Activated CD4-positive, alpha-beta T cell treated with anti-CD3 and anti-CD28 coated beads for 24 hours (primary cell): Measurements from ENCODE around the gene HLA-DMA.

Experiments
- DNase-seq, 2 donors: peaks; one replicate each; pipeline ENCODE4 v3.0.0-alpha.2; 2020; ENCODE audit warnings: low read depth in 2 of 2

Gene HLA-DMA

DNA sequence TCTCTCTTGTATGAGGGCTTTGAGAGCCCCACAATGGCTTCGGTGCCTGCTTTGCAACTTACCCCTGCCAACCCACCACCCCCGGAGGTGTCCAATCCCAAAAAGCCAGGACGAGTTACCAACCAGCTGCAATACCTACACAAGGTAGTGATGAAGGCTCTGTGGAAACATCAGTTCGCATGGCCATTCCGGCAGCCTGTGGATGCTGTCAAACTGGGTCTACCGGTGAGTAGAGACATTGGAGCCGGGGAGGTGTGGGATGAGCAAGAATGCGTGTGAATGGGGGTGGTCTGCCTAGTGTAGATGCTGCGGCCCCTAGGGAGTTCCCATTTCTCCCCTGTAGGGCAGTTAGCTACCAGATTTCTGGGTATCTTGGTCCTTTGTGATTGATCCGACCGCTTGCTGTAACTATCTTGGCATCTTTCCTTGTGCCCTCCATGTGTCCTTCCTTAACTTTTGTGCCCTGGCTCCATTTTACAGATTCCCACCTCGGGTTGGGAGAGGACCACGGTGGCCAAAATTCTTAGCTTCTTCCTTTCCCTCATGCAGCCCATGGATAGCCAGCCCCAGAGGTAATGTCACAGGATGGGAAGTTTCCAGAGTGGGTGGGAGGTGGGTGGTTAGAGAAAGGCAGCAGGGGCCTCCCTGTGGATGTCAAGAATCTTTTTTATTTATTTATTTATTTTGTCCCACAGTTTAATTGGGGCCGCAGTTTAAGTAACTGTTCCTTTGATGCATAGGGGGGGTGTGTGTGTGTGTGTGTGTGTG, 21.8 kb upstream of the HLA-DMA start:
- no peak for DNase-seq

DNA sequence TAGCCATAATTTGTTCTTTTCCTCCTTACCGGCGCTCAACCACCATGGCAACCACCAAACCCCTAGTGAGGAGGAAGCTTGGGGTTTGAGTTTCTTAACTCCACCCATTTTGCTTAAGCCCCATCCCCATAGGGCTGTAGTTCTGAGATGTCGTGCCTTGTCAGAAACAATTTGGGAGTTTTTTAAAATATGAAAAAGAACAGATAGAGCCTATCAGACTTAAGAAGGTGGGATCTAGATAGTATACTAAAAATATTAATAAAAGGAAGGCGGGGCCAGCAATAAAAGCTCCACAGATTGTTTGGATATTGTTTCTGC, 21.1 kb upstream of the HLA-DMA start:
- no peak for DNase-seq

DNA sequence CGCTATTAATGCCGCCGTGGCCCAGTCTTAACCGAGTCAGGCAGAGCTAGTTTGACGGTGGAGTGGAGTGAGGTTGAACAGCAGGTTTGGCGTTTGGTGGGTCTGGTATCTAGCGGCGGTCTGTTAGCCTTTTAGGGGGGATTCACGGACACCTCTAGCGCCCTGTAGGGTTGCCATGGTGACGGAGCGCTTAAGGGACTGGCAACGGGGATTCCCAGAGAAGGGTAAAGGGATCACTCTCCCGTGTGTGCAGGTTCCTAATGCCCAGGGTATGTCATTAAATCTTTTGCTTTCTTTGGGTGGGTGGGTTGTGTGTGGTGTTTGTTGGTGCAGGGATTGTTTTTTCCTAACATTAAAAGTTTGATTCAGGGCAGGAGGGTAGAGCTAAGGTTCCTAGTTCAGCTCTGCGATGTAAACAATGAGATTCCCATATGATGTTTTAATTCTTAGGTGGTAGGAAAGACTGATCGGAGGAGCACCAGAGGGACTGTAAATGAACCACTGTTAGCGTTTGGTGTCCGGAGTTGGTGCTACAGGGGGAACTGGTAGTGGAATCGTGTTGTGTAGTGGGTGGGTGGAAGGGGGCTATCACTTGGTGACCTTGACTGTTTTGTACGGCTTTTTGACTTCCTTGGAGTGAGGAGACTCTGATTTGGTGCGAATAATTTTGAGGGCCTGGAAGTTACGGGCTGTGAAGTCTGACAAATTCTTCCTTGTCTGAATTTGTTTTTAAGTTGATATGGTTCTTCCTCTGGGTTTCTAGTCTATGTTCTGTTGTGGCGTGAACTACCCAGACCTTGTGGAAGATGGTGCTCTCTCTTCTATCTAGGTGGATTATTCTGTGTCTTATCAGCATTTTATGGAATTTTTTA, 20.5 kb upstream of the HLA-DMA start:
- DNase-seq, result no peak

DNA sequence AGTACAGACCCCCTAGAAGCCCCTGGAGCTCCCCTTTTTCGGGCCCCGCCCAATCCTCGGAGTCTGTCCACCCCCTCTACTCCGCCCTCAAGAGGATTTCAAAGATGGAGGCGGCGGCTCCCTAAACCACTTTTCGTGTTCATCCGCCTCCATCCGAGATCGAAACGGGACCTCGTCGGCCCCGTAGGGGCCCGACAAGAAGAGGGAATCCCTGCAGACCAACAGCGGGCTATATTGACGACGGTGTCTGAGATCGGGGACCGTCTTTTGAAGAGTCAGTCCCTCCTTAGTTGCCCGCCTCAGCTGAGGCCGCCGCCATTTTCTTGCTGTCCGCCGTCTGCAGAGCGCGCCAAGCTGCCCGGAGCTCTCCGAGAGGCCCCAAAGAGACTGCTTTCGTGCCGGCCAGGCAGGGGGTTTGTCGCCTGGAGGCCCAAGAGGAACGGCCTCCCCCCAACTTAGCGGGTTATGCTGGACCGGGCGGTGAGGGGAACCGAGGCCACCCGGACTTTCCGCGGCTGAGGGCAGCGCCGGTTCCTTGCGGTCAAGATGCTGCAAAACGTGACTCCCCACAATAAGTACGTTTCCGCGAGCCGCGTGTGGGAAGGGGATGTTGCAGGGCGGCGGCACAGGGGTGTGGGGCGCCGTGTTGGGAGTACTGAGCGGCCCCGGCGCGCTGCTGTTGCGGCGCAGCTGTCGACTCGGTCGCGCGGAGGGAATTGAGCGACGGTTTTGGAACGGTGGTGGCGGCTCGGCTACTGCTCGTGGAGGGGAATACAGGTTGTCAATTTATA, 19.7 kb upstream of the HLA-DMA start:
- peak in 1 of 2 donors; percentile 38 for DNase-seq

DNA sequence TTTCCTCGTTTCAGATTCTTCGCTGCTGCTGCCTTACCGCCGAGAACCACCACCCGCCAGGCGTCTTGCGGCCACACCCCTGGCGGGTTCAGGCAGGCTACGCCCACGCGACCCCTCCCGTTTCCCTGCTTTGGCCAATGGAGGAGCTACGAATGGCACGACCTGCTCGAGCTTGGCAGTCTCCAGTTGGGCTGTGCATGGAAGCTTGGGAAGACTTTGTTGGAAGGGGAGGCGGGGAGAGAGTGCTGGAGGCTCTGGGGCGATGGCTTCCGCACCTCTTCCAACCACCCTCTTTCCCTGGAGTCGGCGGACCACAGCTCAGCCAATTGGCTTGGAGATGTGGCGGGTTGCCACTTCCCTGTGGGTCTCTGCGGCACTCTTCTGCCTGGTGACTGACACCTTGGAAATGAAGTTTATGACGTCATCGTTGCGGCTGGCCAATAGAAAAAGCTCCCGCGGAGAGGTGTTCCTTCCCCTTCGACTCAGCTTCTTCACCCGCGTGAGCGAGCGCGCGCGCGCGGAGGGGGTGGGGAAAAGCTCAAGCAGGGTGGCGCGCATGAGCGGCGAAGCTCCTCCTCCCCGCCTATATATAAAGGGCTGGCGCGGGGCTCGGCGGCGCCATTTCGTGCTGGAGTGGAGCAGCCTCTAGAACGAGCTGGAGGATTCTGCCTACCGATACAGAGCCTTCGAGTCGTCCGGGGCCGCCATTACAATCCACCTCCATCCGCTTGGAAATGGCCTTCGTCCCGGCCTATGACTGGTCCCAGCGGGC, 18.9 kb upstream of the HLA-DMA start:
- peak; percentile 97 to 100 for DNase-seq

DNA sequence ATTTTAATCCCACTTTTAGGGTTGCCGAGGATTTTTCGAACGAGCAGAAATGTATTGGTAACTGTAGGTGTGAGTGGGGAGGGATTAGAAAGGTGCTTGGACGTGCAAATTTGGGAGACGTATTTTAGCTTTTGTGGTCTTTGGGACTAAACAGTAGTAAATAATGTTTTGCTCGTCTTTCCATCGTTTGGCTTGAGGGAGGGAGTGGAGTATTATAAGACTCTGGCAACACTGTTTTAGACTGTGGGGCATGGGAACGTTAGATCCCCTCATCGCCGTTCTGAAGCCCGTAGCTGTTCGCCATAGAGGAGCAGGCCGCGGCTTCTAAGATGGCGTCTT, 18.3 kb upstream of the HLA-DMA start:
- DNase-seq, result no peak

DNA sequence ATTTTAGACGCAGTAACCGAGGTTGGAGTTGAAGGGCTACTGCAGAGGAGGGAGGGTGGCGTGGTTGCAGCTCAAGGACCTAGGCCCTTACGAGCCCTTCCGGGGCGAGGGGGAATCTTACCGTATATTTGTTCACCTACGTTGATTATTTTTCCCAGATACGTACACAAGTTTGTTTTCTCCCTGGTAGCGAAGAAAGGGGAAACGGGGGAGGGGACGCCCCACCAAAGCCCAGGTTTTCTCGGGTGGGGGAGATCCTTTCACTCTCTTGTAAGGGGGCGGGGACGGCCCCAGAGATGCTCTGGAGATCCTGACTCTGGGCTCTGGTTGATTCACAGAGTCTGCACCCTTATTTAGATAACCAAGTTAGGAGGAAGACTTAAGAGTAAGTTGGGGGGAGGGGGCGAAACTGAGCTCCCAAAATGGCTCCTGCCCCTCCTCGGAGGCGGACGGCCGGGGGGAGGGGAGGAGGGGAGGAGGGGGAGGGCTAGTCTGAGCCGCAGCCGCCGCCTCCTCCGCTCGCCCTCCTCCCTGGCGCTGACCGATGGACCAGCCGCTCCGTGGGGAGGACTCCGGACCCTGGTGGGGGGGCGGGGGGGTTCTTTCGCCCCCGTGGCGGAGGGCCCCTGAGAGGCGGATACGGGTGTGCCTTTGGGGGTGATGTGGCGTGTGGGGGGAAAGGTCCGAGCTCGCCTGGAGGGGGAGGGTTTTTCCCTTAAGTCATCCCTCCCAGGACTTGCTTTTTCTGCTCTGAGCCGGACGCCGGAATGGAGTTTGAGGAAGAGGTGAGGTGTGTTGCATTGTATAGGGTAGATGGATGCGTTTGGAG, 17.7 kb upstream of the HLA-DMA start:
- peak; percentile 71 to 84 for DNase-seq

DNA sequence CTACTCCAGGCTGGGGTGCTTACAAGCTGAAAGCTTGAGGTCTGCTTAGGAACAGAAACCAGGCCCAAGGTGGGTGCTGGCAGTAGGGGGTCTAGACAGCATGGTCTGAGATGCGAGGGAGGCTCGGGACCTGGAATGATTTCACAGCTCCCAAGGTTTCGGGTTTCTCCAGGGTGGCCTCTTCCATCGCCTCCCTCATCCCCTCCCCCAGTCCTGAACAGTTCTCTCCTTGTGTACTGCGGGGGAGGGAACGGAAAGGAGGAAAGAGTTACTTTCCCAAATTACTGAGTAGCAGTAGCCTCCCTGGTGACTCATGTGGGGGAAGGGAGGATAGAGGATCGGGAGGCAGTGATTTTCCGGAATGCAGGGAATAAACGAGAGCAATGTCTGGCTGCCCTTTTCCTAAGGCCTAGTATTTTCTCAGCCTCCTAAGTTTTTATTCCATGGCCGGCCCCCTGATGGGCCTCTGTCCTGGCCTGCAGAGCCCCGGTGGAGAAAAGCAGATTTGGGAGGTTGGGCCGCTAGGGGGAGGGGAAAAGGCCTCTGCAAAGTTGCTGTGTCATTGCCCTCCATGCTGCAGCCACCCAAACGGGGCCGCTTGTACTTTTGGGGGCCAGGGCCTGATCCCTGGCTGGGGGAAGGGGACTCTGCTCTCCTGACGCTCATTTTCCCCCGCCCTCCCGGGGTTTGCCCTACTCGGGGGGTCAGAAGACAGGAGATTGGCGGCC, 17.0 kb upstream of the HLA-DMA start:
- DNase-seq, result peak; percentile 58 to 65

DNA sequence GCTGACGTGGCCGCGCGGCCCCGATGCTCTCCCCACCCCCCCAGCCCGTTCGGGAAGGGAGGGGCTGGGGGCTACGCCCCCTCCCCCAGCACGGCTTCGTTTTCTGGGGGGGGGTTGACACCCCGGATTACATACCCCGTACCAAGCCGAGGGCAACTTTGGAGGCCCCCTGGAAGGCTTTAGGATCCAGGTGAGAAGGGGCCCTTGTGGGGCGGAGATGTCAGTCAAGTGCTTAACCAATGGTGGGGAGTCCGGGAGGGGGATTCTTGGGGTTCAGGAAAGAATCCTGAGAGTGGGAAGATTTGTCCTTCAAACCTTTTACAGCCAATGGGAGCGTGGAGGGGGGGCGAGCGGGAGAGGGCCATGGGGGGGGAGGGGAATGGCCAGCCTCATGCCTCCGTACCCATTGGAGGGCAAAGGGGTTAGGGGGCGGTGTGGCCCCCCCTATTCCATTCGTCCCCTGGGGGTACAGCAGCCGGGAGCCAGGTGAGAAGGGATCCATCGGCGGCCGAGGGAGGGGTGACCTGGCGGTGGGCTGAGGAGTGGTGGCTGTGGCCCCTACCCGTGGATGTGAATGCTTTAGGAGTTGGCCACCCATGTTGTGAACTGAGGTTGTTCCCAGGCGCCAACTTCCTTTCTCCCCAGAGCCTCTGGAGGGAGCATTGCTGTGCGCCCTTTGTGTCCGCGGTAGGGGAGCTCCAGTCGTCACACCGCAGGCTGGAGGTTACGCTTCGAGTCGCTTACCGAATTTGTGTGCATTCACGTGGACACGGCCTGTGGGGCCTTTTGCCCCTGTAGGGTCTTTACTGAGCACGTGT, 16.2 kb upstream of the HLA-DMA start:
- peak; percentile 56 to 65 for DNase-seq

DNA sequence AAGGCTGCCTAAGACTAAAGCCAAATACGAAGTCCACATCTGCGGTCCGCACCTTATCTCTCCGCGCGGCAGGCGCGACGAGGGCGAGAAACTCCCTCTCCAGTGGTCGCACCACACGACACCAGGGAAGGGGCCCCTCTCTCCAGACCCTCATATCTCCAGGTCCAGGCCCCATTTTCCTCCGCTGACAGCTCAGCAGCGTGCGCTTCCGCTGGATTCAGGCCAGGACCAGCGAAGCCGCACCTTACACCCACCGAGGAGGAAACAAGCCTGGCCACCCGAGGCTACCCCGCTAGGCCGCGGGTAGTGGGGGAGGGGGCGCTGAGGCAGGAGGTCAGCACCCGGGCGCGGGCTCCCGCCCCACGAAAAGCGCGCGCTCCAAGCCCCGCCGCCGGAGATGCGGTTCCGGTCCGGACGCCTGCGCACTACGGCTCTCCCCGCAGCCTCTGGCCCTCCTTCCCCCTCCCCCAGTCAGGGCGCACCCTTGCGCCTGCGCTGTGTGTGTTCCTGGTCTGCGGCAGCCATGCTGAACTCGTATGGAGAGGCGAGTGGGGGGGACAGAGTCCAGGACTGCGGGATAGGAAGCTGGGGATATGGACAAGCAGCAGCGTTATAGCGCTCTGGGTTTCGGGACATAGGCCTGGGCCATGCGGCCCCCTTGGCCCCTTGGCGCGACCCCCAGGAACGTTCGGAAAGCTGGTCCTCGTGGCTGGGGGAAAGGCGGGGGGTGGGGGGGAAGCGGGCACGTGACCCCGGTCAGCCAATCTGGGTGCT, 15.4 kb upstream of the HLA-DMA start, which contains the start of gene BRD2:
BRD2 (plus strand) TSS at position 502 of the 774 bp plus-strand sequence. CDS start 4,305 bp downstream, outside the sequence.
- DNase-seq, result peak; percentile 90 to 95

DNA sequence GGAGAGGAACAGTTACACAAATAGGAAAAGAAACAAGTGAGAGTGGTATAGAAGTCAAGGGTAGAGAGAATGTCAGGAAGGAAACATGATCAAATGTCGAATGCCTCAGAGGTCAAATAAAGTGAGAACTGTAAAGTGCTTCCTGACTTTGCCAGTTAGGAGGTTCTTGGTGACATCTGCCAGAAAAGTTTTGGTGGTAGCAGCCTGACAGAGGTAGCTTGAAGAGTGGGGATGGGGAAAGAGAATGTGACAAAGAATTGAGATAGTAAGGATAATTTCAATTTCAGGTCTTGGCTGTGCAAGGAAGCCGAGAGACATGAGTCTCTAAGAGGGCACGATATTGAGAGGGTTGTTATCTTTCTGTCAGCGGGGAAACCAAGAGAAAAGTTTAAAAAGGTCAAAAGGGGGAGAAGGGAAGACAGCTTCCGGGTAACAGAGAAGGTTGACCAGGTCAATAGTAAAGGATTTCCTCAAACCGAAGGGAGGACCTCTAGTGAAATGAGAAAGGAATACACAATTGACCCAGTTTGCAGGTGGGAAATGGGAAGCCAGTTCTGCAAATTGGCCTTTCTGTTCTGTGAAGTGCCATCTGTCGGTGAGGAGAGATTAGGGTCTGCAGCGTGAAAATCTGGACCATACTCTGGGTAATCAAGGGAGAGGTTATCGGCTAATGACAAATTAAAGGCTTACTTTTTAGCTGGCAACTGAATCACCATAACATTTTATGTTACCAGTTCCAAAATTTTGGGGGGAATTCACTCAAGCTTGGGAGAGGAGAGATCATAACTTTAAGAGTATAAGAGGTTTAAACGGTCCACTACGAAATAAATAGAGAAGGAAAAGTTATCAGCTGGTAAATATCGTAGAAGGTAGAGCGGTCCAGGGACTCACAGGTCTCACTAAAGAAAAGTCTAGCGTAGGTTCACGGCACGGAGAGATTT, 14.5 kb upstream of the HLA-DMA start:
- no peak for DNase-seq

DNA sequence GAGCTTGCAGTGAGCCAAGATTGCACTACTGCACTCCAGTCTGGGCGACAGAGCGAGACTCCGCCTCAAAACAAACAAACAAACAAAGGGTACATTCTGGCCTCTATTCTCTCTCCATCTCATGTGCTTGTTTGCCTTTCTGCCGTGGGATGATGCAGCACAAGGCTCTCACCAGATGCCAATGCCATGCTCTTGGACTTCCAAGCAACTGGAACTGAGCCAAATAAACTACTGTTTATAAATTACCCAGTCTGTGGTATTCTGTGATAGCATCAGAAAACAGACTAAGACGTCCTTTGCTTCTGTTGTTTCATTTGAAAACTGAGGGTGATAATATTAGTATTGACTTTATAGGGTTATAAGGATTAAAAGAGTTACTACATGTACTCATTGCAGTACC, 11.9 kb upstream of the HLA-DMA start:
- no peak for DNase-seq

DNA sequence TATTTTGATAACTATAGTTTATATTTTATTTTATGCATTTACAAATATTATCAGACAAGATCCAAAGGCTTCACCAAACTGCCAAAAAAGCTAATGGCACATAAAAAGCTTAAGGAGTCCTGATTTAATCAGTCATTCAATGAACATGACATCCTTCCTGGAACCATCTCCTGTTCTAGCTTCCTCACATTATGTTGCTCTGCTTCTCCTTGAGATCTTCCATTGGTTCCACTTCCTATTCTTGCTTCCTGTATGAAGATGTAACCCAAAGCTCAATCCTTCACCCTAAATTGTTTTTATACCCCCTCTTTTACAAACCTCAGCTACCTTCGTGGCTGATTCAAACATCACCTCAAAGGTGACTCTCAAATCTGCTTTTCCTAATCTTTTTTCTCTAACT, 11.0 kb upstream of the HLA-DMA start:
- DNase-seq, result no peak

DNA sequence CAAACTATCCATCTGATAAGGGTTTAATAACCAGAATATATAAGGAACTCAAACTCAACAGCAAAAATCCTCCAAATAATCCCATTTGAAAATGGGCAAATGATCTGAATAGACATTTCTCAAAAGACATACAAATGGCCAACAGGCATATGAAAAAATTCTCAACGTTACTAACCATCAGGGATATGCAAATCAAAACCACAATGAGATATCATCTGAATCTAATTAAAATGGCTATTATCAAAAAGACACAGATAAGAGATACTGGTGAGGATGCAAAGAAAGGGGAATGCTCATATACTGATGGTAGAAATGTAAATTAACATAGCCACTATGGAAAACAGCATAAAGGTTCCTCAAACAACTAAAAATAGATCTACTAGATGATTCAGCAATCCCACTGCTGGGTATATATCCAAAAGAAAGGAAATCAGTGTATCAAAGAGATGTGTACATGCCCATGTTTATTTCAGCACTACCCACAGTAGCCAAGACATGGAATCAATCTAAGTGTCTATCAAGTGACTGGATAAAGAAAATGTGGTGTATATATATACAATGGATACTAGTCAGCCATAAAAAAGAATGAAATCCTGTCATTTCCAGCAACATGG, 9.4 kb upstream of the HLA-DMA start:
- DNase-seq, result no peak

DNA sequence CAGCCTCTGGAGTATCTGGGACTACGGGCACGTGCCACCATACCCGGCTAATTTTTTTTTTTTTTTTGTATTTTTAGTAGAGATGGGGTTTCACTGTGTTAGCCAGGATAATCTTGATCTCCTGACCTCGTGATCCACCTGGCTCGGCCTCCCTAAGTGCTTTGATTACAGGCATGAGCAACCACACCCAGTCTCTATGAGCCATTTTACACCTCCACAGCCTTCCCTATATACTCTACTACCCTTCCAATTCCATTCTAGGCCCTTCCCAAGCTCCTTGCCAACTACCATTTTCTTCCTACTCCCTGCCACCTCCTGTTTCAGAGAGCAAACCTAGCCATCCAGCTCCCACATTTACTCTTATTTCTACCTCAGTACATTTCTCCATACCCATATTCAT, 7.7 kb upstream of the HLA-DMA start:
- DNase-seq, result no peak

DNA sequence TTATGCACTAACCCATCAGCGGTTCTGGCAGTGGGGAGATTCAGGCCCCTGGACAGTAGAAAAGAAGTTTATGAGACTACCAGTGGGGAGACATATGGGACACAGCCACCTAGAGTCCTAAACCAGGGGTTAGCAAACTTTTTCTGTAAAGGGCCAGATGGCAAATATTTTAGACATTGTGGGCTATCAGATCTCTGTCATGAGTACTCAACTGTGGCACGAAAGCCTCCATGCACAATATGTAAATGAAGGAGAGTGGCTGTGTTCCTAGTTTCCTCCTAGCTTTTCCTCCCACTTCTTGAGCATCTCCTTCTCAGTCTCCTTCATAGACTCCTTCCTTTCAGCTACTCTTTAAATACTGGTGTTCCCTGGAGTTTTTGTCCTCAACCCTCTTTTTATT, 3.3 kb upstream of the HLA-DMA start:
- DNase-seq, result no peak
